Urinary bladder (tissue), 4 donors: Measurements from ENCODE around the gene AKIRIN2. TPM values are rescaled to one million over a fixed set of nuclear protein-coding genes. Genes with fewer than 3 reads are reported as not detected.
A peak's percentile ranks its signal among the peaks of the same experiment; 100 is the strongest.

Source experiments
- DNase-seq: peaks from one replicate; pipeline ENCODE4 v3.0.0-alpha.2; 2015; ENCODE audit errors: extremely low spot score
- H3K27ac ChIP-seq: one replicate; pipeline ENCODE4 v1.5.1; 2013; ENCODE audit warnings: low read depth, mild to moderate bottlenecking, moderate library complexity
- H3K36me3 ChIP-seq: one replicate; pipeline ENCODE4 v1.6.1; 2013; ENCODE audit warnings: mild to moderate bottlenecking, moderate library complexity; ENCODE audit not compliant: insufficient read depth
- H3K4me1 ChIP-seq: one replicate; pipeline ENCODE4 v1.6.1; 2013; ENCODE audit warnings: mild to moderate bottlenecking, moderate library complexity; ENCODE audit not compliant: insufficient read depth
- H3K4me3 ChIP-seq: one replicate; pipeline ENCODE4 v1.5.1; 2013; ENCODE audit warnings: low read depth, low read length
- WGBS: extraction: QIAGEN DNeasy Blood & Tissue Kit; methylation state at CpG from one replicate; pipeline ENCODE4 v1.1.7; 2013; 5-methylcytosine and 5-hydroxymethylcytosine counted together
- polyA plus RNA-seq: library from polyadenylated mRNA; stranded (reverse); fragments of 200-250 nt; gene quantifications from one replicate; pipeline ENCODE4 v1.2.3, GENCODE V29; 2013
- total RNA-seq: library from RNA; depleted of rRNA; stranded (reverse); fragments of >200 nt; gene quantifications from one replicate; pipeline ENCODE4 v1.2.3, GENCODE V29; 2014
- donor health status: healthy with polysubstance abuse.
- donor health status: healthy.

AKIRIN2 gene
- total RNA-seq (33.5 TPM), polyA plus RNA-seq (42.2 TPM)

GRCh38 chr6:87701676-87702588, at the start of gene AKIRIN2:
Gene AKIRIN2 (minus strand): TSS chr6:87702233. CDS start chr6:87701684, 549 bp downstream.
- no peaks in the 10 kb centered on the region for H3K36me3 ChIP-seq
- H3K4me1 ChIP-seq: peaks cover 2% of the 10 kb centered on the region
- H3K4me3 ChIP-seq: peak within 1 kb of the TSS; percentile 94
- H3K27ac ChIP-seq: peak within 1 kb of the TSS; percentile 98
- DNase-seq: peak; percentile 97
- WGBS: under 1% methylated on average over 88 of the region's 88 CpGs

GRCh38 chr6:87747646-87748045, 45.6 kb upstream of the AKIRIN2 start:
- Histone ChIP-seq H3K4me3 (no peak overlapping the region), H3K27ac (no peak overlapping the region), H3K4me1 (no peaks in the 10 kb centered on the region), H3K36me3 (no peaks in the 10 kb centered on the region)
- no peak for DNase-seq
- WGBS: 67% methylated on average over 1 of the region's 1 CpG

- H3K36me3 ChIP-seq: no peaks in the 10 kb centered on the region
- H3K4me3 ChIP-seq: no peak overlapping the region
- H3K27ac ChIP-seq: no peak overlapping the region
- no peak for DNase-seq
- 59% methylated on average over 2 of the region's 2 CpGs for WGBS
- no peaks in the 10 kb centered on the region for H3K4me1 ChIP-seq
Observed at GRCh38 chr6:87745966-87746721, 44.1 kb upstream of the AKIRIN2 start.

GRCh38 chr6:87743454-87743853, 41.4 kb upstream of the AKIRIN2 start:
- no peaks in the 10 kb centered on the region for H3K4me1 ChIP-seq
- H3K36me3 ChIP-seq: no peaks in the 10 kb centered on the region
- no peak for DNase-seq
- WGBS: 77% methylated on average over 2 of the region's 2 CpGs
- no peak overlapping the region for H3K4me3 ChIP-seq
- no peak overlapping the region for H3K27ac ChIP-seq

- WGBS: 58% methylated on average over 2 of the region's 2 CpGs
- H3K4me3 ChIP-seq: no peak overlapping the region
- no peak for DNase-seq
Observed at GRCh38 chr6:87742106-87742505, 40.1 kb upstream of the AKIRIN2 start.

GRCh38 chr6:87741001-87741650, 39.1 kb upstream of the AKIRIN2 start:
- Histone ChIP-seq H3K4me3 (no peak overlapping the region), H3K27ac (no peak overlapping the region), H3K36me3 (no peaks in the 10 kb centered on the region), H3K4me1 (no peaks in the 10 kb centered on the region)
- WGBS: 77% methylated on average over 9 of the region's 9 CpGs
- no peak for DNase-seq

More at GRCh38 chr6:87742106-87742505, 40.1 kb upstream of the AKIRIN2 start:
- no peaks in the 10 kb centered on the region for H3K4me1 ChIP-seq
- no peaks in the 10 kb centered on the region for H3K36me3 ChIP-seq
- no peak overlapping the region for H3K27ac ChIP-seq

- no peak for DNase-seq
- no peaks in the 10 kb centered on the region for H3K36me3 ChIP-seq
- H3K4me1 ChIP-seq: no peaks in the 10 kb centered on the region
- H3K27ac ChIP-seq: no peak overlapping the region
- no peak overlapping the region for H3K4me3 ChIP-seq
- 84% methylated on average over 4 of the region's 4 CpGs for WGBS
Observed at GRCh38 chr6:87738744-87739143, 36.7 kb upstream of the AKIRIN2 start.

GRCh38 chr6:87738000-87738399, 36.0 kb upstream of the AKIRIN2 start:
- WGBS: 89% methylated on average over 3 of the region's 3 CpGs

GRCh38 chr6:87736809-87737540, 34.9 kb upstream of the AKIRIN2 start:
- 77% methylated on average over 3 of the region's 5 CpGs for WGBS
- no peak overlapping the region for H3K27ac ChIP-seq
- DNase-seq: no peak

More at GRCh38 chr6:87738000-87738399, 36.0 kb upstream of the AKIRIN2 start:
- no peak overlapping the region for H3K27ac ChIP-seq
- no peak overlapping the region for H3K4me3 ChIP-seq
- no peaks in the 10 kb centered on the region for H3K36me3 ChIP-seq
- DNase-seq: no peak
- H3K4me1 ChIP-seq: no peaks in the 10 kb centered on the region

GRCh38 chr6:87731818-87732661, 30.0 kb upstream of the AKIRIN2 start:
- Histone ChIP-seq H3K36me3 (no peaks in the 10 kb centered on the region), H3K27ac (no peak overlapping the region), H3K4me3 (no peak overlapping the region), H3K4me1 (no peaks in the 10 kb centered on the region)
- DNase-seq: peak; percentile 77
- 13% methylated on average over 4 of the region's 4 CpGs for WGBS

More at GRCh38 chr6:87736809-87737540, 34.9 kb upstream of the AKIRIN2 start:
- Histone ChIP-seq H3K4me3 (no peak overlapping the region), H3K36me3 (no peaks in the 10 kb centered on the region), H3K4me1 (no peaks in the 10 kb centered on the region)

GRCh38 chr6:87731080-87731479, 29.0 kb upstream of the AKIRIN2 start:
- no peaks in the 10 kb centered on the region for H3K36me3 ChIP-seq
- H3K4me3 ChIP-seq: no peak overlapping the region
- DNase-seq: no peak
- no peaks in the 10 kb centered on the region for H3K4me1 ChIP-seq
- H3K27ac ChIP-seq: no peak overlapping the region

- Histone ChIP-seq H3K27ac (no peak overlapping the region), H3K4me3 (no peak overlapping the region), H3K36me3 (no peaks in the 10 kb centered on the region), H3K4me1 (no peaks in the 10 kb centered on the region)
- no peak for DNase-seq
- WGBS: 69% methylated on average over 6 of the region's 6 CpGs
Observed at GRCh38 chr6:87729965-87730719, 28.1 kb upstream of the AKIRIN2 start.
